Peyer's patch (tissue), 4 donors: ENCODE results near the gene DDX39A. TPM values are rescaled to one million over a fixed set of nuclear protein-coding genes. Genes with fewer than 3 reads are reported as not detected.
A peak's percentile ranks its signal among the peaks of the same experiment; 100 is the strongest.
"Not testable (repeated sequence)": the region's sequence is repeated elsewhere in the genome, so short reads cannot be mapped to it uniquely, and the experiment has no call there.

Experiments
- DNase-seq, 3 donors: peaks; one replicate each; pipeline ENCODE4 v3.0.0-alpha.2; 2017 to 2019
- H3K27ac ChIP-seq, 4 donors: fragments of 200-600 bp; sonication (generic); one replicate each; pipeline ENCODE4 v1.5.1; 2016 to 2019
- H3K27me3 ChIP-seq, 2 donors: fragments of 200-600 bp; sonication (generic); one replicate each; pipeline ENCODE4 v1.5.1; 2019
- H3K36me3 ChIP-seq, 3 donors: fragments of 200-600 bp; sonication (generic); one replicate each; pipeline ENCODE4 v1.5.1; 2016 to 2019
- H3K4me1 ChIP-seq, 4 donors: fragments of 200-600 bp; sonication (generic); one replicate each; pipeline ENCODE4 v1.5.1; 2016 to 2019
- H3K4me3 ChIP-seq, 4 donors: fragments of 200-600 bp; sonication (generic); 1 replicate in 3 of 4; 2 replicates in 1 of 4; pipeline ENCODE4 v1.5.1; 2016 to 2019; ENCODE audit warnings: mild to moderate bottlenecking in 1 of 4
- H3K9me3 ChIP-seq, 4 donors: fragments of 200-600 bp; sonication (generic); one replicate each; pipeline ENCODE4 v1.5.1; 2016 to 2019; ENCODE audit warnings: mild to moderate bottlenecking in 1 of 4
- POLR2A ChIP-seq, 2 donors: fragments of 450-650 bp; IDR thresholded peaks; one replicate each; pipeline ENCODE4 v1.5.1; 2017; ENCODE audit warnings: antibody characterized with exemption in 2 of 2, mild to moderate bottlenecking in 2 of 2, moderate library complexity in 2 of 2
- total RNA-seq, 4 donors: library from RNA; depleted of rRNA; stranded (reverse); fragments of >200 nt; gene quantifications; one replicate each; pipeline ENCODE4 v1.1.0, GENCODE V29; 2016
- TF ChIP-seq, protein P1 (sequence below), 6 experiments: fragments of 450-650 bp in 4 of 6; fragments of 200-600 bp in 2 of 6; sonication (generic) in 1 of 6; IDR thresholded peaks; one replicate each; pipeline ENCODE4 v1.5.1; 2017 to 2019; ENCODE audit warnings: antibody characterized with exemption in 6 of 6, mild to moderate bottlenecking in 3 of 6, moderate library complexity in 1 of 6

Gene DDX39A
- total RNA-seq, 4 donors from 2014 or later, result 52.5 to 283 (median 115) TPM

DNA sequence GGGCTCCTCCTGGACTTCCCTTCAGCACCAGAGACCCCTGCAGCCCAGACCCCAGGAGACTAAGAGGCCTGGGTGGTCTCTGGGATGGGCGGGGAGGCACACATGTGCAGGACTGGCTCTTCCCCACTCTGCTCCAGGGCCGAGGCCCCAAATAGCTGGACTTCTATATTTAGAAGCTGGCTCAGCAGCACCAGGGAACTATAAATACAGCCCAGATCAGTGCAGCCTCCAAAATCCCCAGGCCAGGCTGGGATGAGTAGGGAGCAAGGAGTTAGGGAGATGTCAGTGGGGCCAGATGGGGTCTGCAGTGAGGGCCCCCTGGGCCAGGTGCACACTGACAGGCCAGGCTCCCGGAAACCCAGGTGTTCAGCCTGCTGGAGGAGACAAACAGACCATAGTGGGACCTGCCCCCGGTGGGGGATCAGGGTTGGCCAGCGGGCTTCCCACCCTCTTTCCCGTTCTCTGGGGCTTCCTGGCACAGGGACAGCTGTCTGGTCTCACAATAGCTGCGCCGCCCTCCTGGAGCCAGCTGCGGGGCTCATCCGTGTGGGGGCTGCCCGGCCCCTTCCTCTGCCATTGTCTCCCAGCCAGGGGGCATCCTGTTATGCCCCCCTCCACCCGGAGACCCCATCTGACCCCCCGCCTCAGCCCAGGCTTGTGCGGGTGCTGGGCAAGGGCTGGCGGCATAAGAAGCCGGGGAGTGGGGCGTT lies 43.4 kb downstream of the DDX39A start:
- no peaks in the 10 kb centered on the region for H3K9me3 ChIP-seq
- H3K36me3 ChIP-seq, result no peaks in the 10 kb centered on the region
- H3K27me3 ChIP-seq, result no peaks in the 10 kb centered on the region
- peaks cover 0 to 51% (median 37%) of the 10 kb centered on the region in 4 donors for H3K4me1 ChIP-seq
- H3K27ac ChIP-seq, result peak overlapping the region; percentile 88 to 94 (median 90)
- peak overlapping the region in 2 of 4 donors; percentile 11 to 12 for H3K4me3 ChIP-seq
- TF ChIP-seq, protein P1, sequence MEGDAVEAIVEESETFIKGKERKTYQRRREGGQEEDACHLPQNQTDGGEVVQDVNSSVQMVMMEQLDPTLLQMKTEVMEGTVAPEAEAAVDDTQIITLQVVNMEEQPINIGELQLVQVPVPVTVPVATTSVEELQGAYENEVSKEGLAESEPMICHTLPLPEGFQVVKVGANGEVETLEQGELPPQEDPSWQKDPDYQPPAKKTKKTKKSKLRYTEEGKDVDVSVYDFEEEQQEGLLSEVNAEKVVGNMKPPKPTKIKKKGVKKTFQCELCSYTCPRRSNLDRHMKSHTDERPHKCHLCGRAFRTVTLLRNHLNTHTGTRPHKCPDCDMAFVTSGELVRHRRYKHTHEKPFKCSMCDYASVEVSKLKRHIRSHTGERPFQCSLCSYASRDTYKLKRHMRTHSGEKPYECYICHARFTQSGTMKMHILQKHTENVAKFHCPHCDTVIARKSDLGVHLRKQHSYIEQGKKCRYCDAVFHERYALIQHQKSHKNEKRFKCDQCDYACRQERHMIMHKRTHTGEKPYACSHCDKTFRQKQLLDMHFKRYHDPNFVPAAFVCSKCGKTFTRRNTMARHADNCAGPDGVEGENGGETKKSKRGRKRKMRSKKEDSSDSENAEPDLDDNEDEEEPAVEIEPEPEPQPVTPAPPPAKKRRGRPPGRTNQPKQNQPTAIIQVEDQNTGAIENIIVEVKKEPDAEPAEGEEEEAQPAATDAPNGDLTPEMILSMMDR (IDR thresholded peaks at IDR 0.05), result no peak
- TF ChIP-seq POLR2A (IDR thresholded peaks at IDR 0.05), result no peak
- peak in 1 of 3 donors; percentile 57 for DNase-seq

DNA sequence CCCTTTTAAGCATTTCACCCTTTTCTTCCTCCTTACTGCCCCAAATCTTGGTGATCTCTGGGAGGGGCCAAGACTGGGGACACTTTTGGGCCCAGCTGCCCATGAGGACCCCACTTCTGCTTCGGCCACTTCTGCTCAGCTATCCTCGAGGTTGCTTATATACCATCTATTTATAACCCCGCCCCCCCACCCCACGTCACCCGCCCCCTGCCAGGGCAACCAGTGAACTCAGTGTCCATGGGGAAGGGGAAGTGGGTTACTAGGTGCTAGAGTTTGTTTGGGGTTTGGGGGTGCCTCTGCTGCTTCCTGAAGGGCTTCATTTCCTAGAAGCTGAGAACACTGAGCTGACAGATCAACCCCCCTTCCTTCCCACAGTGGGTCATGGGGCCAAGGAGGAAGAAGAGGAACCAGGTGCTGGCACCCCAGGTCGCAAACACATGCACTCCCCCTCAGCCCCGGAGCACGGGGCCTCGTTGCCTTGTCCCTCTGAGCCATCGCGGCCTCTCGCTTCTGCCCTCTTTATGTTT lies 44.0 kb downstream of the DDX39A start:
- H3K27ac ChIP-seq, result peak overlapping the region; percentile 88 to 94 (median 90)
- peak in 2 of 3 donors; percentile 91 to 95 for DNase-seq
- H3K4me3 ChIP-seq, result peak overlapping the region in 2 of 4 donors; percentile 11 to 12
- TF ChIP-seq POLR2A (IDR thresholded peaks at IDR 0.05), result peak in 1 of 2 donors; percentile 3
- TF ChIP-seq, protein P1 (IDR thresholded peaks at IDR 0.05), result no peak
- no peaks in the 10 kb centered on the region for H3K36me3 ChIP-seq
- H3K9me3 ChIP-seq, result no peaks in the 10 kb centered on the region
- H3K27me3 ChIP-seq, result no peaks in the 10 kb centered on the region
- H3K4me1 ChIP-seq, result peaks cover 0 to 46% (median 33%) of the 10 kb centered on the region in 4 donors

DNA sequence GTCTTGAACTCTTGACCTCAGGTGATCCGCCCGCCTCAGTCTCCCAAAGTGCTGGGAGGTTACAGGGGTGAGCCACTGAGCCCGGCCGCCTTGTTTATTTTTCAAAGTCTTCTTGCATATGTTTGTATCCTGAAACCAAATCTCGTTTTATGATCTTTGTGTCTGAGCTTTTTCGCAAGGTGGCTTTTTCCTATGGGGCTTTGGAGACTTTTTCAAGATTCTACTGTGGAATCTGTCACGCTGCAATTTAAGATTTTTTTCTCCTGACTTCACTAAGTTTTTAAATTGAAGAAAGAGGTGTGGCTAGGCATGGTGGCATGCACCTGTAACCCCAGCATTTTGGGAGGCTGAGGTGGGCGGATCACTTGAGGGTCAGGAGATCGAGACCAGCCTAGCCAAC lies 44.8 kb downstream of the DDX39A start:
- Histone ChIP-seq H3K27ac (peak overlapping the region; percentile 88 to 94 (median 90)), H3K4me1 (peaks cover 0 to 44% (median 34%) of the 10 kb centered on the region in 4 donors)
- not testable (repeated sequence) for H3K36me3 ChIP-seq, H3K9me3 ChIP-seq, H3K27me3 ChIP-seq, DNase-seq, H3K4me3 ChIP-seq

DNA sequence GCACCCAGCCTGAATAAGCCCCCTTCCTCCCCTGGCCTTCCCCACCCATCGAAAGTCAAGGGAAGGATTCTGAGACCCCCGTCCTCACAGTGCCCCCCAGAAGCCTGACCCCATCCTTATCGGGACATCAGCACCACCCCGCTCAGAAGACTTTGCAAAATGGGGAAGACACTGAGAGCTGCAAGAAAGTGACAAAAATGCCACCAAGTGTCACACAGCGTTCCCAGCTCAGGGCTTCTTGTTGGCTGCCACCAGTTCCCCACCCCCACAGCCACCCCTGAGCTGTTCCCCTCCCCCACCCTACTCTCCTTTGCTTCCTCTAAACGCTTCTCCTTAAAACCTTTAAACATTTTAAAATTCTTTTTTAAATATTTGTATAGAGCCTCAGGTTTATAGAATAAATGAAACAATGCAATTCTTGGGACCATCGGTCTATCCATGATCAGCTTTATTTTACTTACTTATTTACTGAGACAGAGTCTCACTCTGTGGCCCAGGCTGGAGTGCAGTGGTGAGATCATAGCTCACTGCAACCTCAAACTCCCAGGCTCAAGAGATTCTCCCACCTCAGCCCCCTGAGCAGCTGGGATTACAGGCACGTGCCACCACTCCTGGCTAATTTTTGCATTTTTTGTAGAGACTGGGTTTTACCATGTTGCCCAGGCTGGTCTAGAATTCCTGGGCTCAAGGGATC lies 46.6 kb downstream of the DDX39A start:
- peak overlapping the region in 3 of 4 donors; percentile 2 to 91 (median 91) for H3K27ac ChIP-seq
- H3K36me3 ChIP-seq, H3K9me3 ChIP-seq, DNase-seq, H3K27me3 ChIP-seq, H3K4me3 ChIP-seq: not testable (repeated sequence)
- H3K4me1 ChIP-seq, result peaks cover 0 to 47% (median 38%) of the 10 kb centered on the region in 4 donors

DNA sequence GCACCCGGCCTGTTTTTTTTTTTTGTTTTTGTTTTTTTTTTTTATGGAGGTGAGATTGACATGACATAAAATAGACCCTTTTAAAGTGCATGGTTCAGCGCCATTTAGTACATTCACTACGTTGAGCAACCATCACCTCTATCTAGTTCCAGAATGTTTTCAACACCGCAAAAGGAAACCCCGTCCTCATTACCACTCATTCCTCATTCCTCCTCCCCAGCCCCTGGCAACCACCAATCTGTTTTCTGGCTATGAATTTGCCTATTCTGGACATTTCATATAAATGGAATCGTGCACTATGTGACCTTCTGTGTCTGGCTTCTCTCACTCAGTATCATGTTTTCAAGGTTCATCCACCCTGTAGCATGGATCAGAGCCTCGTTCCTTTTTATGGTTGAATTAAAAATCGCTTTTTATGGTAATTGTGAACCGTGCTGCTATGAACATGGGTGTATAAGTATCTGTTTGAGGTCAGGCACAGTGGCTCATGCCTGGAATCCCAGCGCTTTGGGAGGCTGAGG lies 47.8 kb downstream of the DDX39A start:
- no peaks in the 10 kb centered on the region for H3K36me3 ChIP-seq
- H3K27me3 ChIP-seq, result no peaks in the 10 kb centered on the region
- no peaks in the 10 kb centered on the region for H3K9me3 ChIP-seq
- TF ChIP-seq POLR2A (IDR thresholded peaks at IDR 0.05), result no peak
- TF ChIP-seq, protein P1 (IDR thresholded peaks at IDR 0.05), result no peak
- no peak overlapping the region for H3K4me3 ChIP-seq
- peaks cover 0 to 47% (median 41%) of the 10 kb centered on the region in 4 donors for H3K4me1 ChIP-seq
- peak overlapping the region; percentile 2 to 91 (median 86) for H3K27ac ChIP-seq
- no peak for DNase-seq

DNA sequence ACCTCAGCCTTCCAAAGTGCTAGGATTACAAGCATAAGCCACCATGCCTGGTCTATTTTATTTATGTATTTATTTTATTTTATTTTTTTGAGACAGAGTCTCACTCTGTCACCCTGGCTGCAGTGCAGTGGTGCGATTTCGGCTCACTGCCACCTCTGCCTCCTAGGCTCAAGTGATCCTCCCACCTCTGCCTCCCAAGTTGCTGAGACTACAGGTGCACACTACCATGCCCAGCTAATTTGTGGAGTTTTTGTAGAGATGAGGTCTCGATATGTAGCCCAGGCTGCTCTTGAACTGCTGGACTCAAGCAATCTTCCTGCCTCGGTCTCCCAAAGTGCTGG lies 48.2 kb downstream of the DDX39A start:
- Histone ChIP-seq H3K27ac (peak overlapping the region; percentile 71 to 91 (median 86)), H3K27me3 (no peaks in the 10 kb centered on the region), H3K36me3 (no peaks in the 10 kb centered on the region), H3K4me1 (peaks cover 0 to 42% (median 39%) of the 10 kb centered on the region in 4 donors), H3K4me3 (peak overlapping the region in 1 of 4 donors; percentile 25), H3K9me3 (no peaks in the 10 kb centered on the region)
- TF ChIP-seq POLR2A (IDR thresholded peaks at IDR 0.05), result no peak
- TF ChIP-seq, protein P1 (IDR thresholded peaks at IDR 0.05), result no peak
- no peak for DNase-seq
